ENCODE results near the gene FGF12.

FGF12 gene

DNA sequence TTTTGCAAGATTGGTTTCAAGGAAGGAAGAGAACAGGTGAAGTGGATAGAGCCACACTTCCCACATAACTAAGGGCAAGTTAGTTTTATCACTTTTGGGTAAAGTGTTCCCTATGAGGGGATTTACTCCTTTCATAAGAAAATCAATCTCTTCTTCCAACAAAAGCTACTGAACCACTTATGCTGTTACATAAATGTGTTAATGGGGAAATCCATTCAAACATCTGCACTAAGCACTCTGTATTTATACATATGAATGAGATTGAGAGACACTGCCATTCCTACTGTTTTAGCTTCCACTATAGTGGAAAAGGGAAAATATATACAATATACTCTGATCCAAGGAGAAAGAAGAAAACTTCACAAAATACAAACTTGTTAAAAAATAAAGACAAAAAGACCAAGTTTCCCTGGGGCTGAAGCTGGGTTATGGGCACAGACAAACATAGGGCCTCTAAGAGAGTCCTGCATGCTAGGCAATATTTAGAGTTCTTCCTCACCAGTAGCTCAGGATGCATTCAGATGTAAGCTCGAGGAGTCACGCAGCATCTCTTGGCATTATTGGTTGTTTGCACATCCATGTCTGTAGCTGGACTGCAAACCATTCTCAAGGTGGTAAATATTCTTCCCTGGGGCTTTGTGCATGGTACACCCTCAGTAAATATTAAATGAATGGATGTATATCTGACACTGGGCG lies 454.2 kb downstream of the FGF12 start:
- TF ChIP-seq CTCF (IDR thresholded peaks at IDR 0.05) = no peak
- no peak overlapping the region for H3K27ac ChIP-seq
- no peak overlapping the region for H3K4me3 ChIP-seq
- no peak for DNase-seq (ENCODE audit: low spot score)

DNA sequence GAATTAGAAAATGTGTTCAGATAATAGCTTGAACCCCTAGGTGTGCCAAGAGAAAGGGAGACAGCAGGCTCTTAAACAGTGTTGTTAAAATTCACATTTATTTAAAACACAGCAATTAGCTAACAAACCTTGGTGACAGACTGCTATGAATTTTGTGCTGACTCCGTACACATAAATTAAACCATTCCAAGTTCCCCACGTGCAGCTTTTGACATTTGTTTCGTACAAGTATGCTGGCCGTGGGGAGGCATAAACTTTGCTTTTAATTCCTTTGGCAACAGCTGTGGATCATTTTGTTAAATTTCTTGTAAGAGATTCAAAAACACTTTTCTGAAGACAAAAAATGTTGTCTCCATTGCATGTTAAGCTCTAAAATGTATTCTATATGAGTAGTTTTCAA lies 465.3 kb downstream of the FGF12 start:
- no peak for TF ChIP-seq CTCF (IDR thresholded peaks at IDR 0.05)
- DNase-seq (ENCODE audit: low spot score) = no peak
- Histone ChIP-seq H3K4me3 (no peak overlapping the region), H3K27ac (no peak overlapping the region)

DNA sequence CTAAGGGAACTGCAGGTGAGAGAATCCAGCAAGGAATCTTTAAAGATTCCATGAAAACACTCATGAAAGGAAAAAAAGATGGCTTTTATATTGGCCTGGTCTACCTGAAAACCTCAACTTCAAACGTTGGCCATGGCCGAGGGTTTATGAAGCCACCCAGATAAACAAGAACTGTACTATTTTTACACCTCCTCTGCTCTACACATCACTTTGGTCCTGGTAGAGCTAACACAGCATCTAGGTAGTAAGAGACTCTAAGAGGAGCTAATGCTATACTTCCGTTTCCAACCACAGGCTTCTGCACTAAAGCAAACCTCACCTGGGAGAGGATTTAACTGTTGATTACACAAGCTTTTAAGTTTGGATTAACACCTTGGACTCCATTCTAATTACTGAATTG lies 466.2 kb downstream of the FGF12 start:
- TF ChIP-seq CTCF (IDR thresholded peaks at IDR 0.05) = no peak
- H3K4me3 ChIP-seq = no peak overlapping the region
- H3K27ac ChIP-seq = no peak overlapping the region
- DNase-seq (ENCODE audit: low spot score) = no peak

DNA sequence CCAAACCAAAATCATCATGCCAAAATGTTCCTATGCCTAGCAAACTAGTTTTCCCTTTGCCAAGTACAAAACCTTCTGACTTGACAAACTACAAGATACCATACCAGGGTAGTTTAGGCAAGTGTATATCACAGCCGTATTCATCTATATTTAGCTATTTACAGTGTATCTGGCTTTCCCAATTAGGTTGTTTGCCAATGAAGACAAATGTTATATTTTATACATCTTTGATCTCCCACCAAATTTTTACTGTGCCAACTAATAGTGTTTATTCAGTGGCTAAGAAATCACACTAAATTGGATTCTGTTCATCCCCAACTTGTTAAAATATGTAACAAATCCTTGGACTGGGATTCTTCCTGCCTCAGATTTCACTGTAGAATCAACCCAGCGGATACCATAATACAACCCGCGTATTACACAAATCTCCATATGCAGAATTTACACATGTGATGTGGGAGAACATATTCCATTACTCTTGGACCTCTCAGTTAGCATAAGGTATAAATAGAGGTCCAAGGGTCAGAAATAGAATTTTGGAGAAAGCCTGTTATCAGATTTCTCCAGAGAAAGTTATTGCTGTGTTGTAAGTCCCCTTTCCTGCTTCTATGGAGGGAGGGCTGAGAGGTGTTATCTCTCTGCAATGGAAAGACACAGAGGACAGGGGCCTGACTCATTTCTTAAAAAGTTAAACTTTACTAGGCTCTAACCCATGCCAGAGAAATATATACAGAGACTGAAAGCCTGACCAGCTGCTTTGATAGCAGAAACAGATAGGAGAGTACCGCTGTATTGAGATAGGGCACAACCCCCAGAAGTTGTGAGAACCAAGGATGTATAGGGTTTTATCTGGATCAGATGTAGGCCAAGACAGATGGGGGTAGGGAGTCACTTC lies 467.0 kb downstream of the FGF12 start:
- DNase-seq (ENCODE audit: low spot score) = no peak
- no peak overlapping the region for H3K27ac ChIP-seq

DNA sequence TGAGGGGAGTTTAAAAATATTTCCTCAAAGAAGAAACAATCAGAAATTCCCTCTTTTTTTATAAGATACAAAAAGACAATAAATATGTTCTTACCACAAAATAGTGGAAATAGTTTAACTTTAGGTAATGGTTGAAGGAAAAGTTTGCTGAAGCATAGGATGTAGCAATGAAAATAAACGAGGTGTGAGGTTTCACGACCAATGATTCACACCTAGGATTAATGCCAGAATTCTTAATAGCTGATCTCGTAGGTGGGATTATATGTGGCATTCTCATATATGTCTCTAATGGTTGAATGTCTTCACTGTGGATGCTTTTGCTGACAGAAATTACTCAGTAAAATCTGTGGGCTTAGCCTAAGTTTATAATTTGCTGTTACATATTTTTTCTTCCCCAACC lies 467.7 kb downstream of the FGF12 start:
- Histone ChIP-seq H3K27ac (no peak overlapping the region), H3K4me3 (no peak overlapping the region)
- TF ChIP-seq CTCF (IDR thresholded peaks at IDR 0.05) = no peak
- DNase-seq (ENCODE audit: low spot score) = no peak

More for the DNA sequence above, 467.0 kb downstream of the FGF12 start:
- no peak for TF ChIP-seq CTCF (IDR thresholded peaks at IDR 0.05)
- H3K4me3 ChIP-seq = no peak overlapping the region

GRCh38 chr3:192258721-192259120 lies 468.6 kb downstream of the FGF12 start:
- DNase-seq (ENCODE audit: low spot score) = no peak
- TF ChIP-seq CTCF (IDR thresholded peaks at IDR 0.05) = no peak

More at GRCh38 chr3:192258721-192259120, 468.6 kb downstream of the FGF12 start:
- H3K27ac ChIP-seq = no peak overlapping the region
- H3K4me3 ChIP-seq = no peak overlapping the region
